GM12891 (cell line): ENCODE data around the gene ARPC3.

Experiments used
- POLR2A ChIP-seq: IDR thresholded peaks from 2 replicates; pipeline ENCODE4 v1.6.1; 2011; ENCODE audit warnings: low read depth, low read length, control low read depth
- POLR2AphosphoS5 ChIP-seq: IDR thresholded peaks from 2 replicates; pipeline ENCODE4 v1.6.1; 2011; ENCODE audit warnings: low read depth, low read length, control low read depth
- TAF1 ChIP-seq: IDR thresholded peaks from 2 replicates; pipeline ENCODE4 v1.6.1; 2011; ENCODE audit warnings: low read depth, low read length, control low read depth

DNA sequence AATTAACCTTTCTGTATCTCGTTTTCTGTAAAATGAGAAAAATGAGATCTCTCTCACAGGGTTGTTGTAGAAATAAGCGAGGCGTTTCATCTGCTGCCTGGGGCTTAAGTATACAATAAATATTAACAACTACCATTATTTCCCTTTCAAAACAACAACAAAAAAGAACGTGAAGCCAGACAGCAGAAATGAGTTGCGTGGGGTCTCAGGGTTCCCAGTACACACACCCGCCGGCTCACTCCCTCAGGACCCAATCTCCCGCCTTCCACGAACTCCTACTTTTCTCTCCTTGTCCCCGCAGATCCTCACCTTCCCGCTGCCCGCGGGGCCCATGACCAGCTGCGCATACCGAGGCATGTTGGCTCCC lies 17.7 kb upstream of the ARPC3 start:
- TF ChIP-seq POLR2A (no peak; the same call in none of the 2 replicates), TAF1 (no peak), POLR2AphosphoS5 (no peak)
